Smooth muscle cell of the brain vasculature (primary cell): Measurements from ENCODE around the gene SPEM3.

ENCODE experiments used
- DNase-seq: peaks from one replicate; pipeline ENCODE4 v3.0.0-alpha.2; 2012; ENCODE audit warnings: low read depth, low spot score

SPEM3 gene

DNA sequence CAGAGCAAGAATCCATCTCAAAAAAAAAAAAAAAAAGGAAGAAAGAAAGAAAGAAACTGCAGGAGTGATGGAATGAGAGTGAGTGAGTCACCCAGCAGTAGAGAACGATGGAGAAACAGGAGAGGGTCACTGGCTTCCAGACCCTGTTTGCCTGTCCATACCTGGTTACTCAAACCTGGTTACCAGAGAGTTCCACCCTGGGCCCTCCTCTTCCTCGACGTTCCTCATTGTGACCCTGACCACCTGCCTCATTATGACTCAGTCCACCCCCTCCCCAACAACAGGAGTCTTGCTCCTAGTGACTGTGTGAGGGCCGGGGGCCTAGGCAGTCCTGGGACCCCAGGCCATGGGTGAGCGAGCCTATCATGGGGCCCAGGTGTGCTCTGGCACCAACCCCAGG lies at the start of gene SPEM3:
Gene SPEM3, plus strand, starts transcription at position 301 of the 400 bp plus-strand sequence. Its CDS starts 46 bp downstream, at position 347.
- no peak for DNase-seq

DNA sequence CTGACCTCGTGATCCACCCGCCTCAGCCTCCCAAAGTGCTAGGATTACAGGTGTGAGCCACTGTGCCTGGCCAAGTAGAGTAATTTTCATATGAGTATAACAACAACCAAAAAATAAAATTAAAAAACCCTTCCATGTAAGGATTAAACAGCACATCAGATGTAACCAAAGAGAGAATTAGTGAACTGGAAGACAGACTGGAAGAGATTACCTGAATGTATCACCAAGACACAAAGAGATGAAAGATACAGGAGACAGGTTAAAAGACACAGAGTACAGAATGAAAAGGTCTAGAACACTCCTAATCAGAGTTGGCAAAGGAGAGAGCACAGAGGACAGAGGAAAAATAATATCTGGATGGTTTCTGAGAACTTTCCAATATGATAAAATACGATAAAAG lies 49.5 kb upstream of the SPEM3 start:
- DNase-seq = no peak

DNA sequence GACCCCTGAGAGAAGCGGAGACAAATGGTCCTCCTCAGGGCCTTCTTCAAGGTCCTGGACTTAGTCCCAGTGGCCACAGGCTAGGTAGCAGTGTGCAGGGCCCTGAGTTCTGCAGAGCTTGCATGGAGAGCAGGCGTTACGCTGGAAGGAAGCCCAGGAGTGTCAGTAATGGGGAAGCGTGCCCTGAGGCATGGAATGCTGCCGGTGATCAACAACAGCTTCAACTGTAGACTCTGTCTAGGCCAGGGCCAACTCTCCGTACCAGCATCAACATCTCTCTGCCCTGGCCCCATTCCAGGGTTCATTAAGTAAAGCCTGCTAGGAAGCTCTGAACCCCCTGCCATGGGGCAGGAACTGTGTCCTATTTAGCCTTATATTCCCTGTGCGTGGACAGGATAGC lies 48.3 kb upstream of the SPEM3 start:
- DNase-seq = no peak

DNA sequence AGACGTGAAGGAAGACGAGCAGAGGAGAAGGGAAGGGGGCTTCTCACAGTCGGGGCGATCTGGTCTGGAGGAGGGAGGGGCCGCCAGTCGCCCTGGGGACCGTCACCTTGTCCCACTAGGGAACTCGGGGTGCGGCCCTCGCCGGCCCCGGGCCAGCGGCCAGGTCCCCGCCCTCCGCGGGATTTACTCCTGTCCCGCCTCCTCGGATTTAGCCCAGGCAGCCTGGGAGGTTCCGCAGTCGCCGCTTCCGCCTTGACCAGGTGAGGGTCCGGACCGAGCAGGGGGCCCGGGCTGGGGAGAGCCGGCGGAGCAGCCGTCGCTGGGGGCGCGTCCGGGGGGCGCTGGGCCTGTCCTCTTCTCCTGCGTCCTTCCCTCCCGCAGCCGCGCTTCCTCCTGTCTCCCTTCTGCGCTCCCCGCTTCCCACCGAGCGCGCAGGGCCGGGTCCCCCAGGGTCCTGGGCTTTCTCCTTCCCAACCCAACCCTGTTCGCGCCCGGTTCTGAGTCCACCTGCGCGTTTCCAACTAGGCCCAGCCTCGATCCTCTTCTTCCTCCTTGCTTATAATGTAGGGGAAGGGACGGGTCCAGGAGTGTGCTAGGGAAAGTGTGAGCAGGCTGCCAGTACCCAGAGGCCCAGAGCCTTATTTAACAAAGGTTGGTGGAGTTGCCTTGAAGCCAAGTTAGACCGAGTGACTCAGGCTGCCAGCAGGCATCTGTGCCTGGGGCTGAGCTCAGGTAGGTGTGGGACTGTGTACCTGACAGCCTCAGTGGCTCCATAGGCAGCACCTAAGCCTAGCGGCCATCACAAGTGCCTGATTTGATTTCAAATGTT lies 47.6 kb upstream of the SPEM3 start, which contains the start of gene TNK1:
Gene TNK1, plus strand, starts transcription at position 235 of the 829 bp plus-strand sequence. CDS start 1,838 bp downstream, outside the sequence.
- DNase-seq = no peak

DNA sequence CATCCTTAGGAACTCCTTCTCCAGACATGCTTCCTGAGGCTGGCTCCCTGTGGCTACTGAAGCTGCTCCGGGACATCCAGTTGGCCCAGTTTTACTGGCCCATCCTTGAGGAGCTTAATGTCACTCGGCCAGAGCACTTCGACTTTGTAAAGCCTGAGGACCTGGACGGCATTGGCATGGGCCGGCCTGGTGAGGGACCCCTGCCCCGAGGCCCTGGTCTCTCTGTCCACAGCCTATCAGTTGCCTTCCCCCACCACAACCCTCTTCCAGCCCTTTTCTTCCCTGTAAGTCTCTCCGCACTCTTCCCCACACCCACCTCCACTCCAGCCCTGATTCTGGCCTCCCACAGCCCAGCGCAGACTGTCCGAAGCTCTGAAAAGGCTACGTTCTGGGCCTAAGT lies 45.8 kb upstream of the SPEM3 start:
- DNase-seq = no peak

DNA sequence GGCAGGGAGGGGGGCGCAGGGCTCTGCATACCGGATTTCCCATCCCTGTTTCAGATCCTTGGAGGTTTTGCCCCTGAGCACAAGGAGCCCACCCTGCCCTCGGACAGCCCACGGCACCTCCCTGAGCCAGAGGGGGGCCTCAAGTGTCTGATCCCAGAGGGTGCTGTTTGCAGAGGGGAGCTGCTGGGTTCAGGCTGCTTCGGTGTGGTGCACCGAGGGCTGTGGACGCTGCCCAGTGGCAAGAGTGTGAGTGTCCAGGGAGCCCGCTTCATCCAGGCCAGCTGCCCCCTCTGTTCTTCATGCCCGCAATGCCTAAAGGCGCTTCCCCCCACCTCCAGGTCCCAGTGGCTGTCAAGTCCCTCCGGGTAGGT lies 45.3 kb upstream of the SPEM3 start:
- DNase-seq = no peak

DNA sequence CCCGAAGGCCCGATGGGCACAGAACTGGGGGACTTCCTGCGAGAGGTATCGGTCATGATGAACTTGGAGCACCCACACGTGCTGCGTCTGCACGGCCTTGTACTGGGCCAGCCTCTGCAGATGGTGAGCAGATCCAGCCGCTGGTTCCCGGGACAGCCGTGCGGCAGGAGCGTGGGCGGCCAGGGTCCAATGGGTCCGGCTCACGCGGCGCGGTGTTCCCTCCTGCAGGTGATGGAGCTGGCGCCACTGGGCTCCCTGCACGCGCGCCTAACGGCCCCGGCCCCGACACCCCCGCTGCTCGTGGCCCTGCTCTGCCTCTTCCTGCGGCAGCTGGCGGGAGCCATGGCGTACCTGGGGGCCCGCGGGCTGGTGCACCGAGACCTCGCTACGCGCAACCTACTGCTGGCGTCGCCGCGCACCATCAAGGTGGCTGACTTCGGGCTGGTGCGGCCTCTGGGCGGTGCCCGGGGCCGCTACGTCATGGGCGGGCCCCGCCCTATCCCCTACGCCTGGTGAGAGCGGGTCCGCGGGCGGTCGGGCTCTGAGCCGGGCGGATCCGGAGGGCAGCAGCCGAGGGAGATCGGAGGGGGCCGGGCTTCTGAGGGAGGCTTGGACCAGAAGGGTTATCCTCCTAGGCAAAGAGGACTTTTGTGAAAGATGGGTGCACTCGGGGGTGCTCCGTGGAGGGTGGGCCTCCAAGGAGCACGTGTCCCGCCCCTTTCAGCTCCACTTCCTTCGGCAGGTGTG lies 44.7 kb upstream of the SPEM3 start:
- no peak for DNase-seq

DNA sequence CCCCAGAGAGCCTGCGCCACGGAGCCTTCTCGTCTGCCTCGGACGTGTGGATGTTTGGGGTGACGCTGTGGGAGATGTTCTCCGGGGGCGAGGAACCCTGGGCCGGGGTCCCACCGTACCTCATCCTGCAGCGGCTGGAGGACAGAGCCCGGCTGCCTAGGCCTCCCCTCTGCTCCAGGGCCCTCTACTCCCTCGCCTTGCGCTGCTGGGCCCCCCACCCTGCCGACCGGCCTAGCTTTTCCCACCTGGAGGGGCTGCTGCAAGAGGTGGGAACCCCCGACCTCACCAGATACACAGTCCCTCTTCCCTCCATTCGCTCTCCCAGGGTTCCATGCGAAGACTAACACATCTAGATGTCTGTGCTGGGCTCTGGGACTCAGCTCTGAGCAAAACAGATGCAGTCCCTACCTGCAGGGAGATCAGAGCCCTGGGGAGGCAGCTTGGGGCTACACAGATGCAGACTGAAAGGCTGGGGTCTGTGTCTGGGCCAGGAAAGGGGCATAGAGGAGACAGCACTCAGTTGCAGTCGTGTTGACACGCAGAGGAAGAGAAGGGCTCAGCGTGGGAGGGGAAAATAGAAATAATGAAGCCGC lies 44.1 kb upstream of the SPEM3 start:
- no peak for DNase-seq

DNA sequence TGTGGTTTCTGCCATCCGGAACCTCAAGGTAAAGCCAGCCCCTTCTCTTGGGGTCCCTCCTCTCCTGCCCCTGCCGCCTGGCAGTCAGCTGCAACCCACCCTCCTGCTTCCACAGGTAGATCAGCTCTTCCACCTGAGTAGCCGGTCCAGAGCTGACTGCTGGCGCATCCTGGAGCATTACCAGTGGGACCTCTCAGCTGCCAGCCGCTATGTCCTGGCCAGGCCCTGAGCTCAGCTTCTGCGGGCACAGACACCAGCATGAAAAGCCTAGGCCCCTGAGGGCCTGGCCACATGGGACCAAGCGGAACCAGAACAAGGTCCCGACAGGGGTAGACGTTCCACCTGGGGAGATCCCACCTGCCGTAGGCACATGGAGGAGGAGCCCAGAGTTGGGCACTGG lies 39.8 kb upstream of the SPEM3 start:
- no peak for DNase-seq

DNA sequence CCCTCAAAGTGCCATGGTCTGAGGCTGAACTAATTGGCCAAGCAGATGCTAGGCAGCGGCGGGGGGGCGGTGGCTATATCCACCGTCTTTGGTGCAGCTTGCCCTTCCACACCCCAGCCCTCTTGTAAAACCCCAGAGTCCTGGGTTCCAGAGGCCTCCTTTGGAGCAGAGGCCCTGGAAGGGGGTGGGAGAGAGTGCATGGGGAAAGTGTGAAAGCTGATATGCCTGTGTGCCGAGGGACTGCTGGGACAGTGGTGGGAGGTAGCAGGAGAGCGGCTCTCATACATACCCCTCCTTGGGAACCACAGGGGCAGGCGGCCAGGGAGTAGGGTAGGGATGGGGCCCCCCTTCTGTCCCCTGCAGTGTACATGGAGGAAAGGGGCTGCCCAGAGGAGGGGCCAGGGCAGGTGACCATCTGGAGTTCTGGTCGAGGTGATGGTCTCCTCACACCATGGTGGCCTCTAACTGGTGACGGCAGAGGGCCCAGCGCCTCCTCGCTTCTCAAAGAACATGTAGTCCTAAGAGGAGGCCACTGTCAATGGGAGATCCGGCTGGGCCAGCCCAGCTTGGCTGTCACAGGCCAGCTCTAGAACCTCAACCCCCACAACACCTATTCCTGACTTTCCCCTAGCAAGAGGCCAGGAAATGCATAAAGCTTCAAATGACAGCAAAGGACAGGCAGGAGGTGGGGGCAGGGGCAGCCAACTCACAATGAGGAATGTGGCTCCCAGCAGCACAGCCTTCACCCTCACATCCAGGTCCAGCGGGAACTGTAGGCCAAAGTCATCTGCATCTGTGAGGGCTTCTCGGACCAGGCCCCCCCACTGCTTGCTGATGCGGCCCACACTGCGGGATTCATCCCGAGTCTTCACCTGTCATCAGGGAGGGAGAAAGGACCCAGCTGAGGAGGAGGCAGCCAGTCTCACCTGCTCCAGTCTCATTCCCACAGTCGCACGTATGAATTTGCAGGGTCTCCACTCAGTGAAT lies 38.4 kb upstream of the SPEM3 start:
- DNase-seq = no peak

DNA sequence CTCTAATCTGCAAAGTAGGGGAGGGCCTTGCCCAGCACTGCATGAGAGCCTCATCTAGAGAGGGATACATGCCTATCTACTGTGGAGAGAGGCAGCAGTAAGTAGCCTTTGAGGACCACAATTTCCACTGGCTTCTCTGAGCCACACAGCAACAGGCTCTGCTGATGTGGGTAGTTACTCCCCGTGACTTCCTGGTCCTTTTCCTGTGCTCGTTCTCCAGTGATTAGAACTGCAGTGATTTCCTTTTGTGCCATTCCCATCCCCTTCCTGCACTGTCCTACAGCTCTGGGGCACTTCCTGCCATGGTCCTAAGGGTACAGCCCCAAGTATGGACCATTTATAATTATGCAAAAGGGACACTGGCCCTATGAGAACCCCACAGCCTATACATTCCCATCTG lies 37.4 kb upstream of the SPEM3 start:
- no peak for DNase-seq

DNA sequence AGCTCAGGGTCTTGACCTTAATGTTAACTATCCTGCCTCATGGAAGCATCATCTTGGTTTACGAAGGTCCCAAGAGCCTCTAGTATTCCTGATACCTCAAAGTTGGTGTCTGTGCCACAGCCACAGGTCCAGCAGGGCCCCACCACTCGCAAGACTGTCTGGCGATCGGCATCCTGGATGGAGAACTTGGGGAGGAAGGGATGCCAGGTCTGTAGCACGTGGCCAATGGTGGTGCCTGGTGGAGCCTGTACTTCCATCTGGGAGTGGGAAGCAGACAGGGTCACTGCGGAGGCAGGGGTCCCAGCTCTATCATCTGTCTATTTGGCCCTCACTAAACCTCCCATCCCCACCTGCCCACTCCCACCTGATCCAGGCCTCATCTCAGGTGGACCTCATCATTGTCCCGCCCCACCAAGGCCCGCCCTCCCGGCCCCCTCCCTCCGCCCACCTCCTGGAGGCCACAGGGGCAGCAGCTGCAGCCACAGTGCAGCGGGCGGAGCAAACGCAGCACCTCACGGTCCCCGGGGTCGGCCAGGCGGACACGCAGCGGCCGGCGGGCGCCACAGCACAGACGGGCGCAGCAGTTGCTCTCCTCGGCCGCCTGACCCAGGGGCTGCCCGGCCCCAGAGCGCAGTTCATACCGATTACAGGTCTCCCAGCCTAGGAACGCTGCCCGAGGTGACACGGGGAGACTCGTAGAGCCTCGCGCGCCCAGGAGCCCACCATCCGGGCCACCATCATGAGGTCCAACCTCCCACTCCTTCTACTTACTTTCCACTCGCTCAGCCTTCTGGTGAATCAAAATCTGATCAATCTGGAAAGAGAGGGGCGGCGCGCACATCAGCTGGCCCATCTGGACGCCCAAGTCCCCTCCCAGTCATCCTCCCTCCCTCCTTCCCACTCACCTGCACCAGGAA lies 35.7 kb upstream of the SPEM3 start:
- no peak for DNase-seq

DNA sequence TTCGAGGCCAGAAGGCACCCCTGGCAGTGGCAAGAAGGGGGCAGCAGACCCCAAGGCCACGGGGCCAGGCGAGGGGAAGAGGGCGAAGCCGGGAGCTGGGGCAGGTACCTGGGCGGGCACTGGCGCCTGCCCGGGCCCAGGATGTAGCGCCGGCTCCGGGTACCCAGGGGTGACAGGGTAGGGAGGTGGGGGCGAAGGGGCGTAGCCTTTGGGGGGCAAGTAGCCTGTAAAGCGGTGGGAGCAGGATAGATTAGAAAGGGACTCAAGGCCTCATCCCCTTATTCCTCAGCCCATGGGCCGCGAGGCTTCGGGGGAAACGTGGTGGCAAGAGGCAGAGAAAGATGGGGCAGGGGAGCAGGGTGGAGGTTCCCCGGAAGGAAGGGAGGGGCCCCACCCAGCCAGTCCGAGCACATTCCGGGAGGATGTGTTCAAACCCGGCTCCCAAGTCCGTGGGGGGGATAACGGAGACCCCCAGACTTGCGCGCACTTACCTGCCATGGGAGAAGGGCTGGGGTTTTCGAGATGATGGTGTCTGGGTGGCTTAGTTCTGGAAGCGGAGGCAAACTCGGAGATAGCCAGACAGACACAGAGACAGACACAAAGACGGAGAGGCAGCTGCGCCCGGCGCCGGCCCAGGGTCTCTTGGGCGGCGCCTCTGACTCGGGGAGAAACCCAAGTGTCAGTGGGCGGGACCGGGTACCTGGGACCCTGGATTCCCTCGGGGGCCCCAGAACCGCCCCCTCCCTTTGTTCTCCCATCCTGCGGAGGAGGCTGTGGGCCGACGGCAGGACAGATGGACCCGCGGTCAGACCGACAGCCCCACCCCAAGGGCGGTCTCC lies 34.8 kb upstream of the SPEM3 start:
- no peak for DNase-seq

DNA sequence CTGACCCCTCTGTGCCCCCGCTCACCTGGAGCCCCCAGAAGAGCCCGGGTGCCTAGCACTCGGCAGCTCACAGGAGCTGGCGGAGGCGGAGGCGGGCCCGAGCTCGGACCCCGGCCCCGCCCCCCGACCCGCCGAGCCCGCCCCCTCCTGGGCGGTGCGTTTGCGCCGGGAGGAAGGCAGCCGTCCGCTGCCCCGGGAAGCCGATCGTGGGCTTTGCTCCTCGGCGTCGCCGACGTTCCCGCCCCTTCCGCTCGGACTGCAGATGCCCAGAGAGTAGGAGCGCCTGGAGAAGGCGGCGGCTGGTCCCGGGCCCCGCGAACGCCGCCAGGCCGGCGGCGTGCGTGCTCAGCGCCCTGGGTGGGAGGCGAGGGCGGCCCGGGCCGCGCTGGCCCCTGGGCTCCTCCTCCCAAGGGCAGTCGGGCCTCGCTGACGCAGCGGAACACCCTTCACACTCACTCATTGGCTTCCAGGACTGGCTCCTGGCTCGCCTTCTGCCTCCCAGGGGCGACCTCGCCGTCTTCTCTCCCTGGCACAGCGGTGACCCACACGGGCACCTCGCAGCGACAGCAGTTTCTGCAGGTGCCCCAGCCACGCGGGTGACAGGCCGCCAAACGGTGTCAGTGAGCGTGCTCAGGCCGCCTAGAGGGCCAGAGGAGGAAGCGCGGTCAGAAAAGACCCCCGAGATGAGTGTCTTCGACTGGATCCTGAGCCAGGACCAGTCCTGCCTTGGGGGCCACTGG lies 34.0 kb upstream of the SPEM3 start, which contains the start of gene PLSCR3:
Gene PLSCR3, minus strand, starts transcription at position 74 of the 740 bp plus-strand sequence. CDS start 415 bp downstream, outside the sequence.
- DNase-seq = peak; percentile 52

DNA sequence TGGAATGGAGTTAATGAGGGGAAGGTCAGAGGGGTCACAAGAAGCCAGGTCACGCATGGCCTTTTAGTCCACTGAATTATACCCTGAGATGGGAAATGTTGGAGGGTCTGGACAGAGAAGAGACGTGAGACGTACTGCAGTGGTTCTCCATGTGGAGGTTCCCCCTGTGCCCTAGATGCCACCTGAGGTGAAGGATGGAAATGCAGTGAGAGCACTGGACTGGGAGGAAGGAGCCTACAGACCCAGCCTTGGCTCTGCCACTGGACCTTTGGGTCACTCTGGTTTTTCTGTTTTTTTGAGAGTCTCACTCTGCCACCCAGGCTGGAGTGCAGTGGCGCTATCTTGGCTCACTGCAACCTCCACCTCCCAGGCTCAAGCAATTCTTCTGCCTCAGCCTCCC lies 32.5 kb upstream of the SPEM3 start:
- DNase-seq = no peak

DNA sequence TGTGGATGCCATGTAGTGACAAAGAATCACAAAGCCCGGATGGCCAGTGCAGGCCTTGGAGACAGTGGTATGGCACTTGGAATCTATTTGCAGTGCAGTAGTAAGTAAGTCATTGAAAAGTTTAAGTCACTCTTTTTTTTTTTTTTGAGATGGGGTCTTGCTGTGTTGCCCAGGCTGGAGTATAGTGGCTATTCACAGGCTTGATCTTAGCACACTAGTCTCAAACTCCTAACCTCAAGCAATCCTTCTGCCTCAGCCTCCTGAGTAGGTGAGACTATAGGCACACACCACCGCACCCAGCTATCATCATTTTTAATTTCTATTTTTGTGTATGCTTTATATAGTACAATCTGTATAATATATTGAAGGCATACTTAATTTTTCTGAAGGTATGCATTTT lies 30.0 kb upstream of the SPEM3 start:
- DNase-seq = no peak

DNA sequence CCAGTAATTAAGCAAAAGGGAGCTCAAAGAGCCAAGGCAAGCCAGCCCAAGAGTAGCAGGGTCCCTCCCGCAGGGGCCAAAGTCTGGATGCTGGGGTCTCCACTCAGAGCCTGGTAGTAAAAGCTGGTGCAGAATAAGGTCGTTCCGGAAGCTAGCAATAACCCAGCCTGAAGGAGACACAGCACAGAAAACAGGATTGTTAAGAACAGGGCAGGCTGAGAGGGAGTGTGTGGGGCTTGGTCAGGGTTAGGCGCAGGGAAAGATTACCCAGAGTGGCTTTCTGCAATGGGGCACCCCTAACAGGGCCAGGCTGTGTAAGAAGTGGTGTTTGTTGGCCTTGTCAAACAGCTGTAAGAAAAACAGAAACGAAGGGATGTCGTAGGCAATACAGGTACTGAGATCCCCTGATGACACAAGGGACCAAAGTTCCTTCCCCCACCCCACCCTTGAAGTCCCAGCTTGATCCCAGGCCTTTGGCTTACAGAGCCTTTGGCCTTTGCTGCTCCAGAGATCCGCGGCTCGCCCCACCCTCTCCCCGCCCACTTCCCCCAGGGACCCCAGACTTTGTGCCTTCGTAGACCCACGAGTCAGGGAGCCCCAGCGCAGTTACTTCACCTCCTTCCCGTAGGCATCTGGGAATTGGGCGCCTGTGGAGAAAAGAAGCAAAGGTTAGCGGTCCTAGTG lies 25.5 kb upstream of the SPEM3 start:
- DNase-seq = no peak

DNA sequence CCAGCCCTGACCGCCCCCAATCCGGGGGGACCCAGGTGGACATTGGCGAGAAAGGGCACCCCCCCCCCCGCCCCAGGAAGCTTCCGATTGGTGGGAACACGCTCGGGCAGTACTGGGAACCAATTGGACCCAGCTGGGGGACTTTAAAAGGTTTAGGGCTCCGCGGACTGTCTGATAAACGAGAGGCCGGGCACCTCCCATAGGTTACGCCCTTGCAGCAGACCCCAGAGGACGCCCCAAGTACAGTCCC lies 25.0 kb upstream of the SPEM3 start:
- no peak for DNase-seq
